AG20443 (cell line): Measurements from ENCODE around the gene DNAH2.
A peak's percentile ranks its signal among the peaks of the same experiment; 100 is the strongest.

ENCODE experiments used
- DNase-seq: peaks from one replicate; pipeline ENCODE4 v3.0.0; 2012; ENCODE audit warnings: low spot score, mixed read lengths

DNAH2 gene

DNA sequence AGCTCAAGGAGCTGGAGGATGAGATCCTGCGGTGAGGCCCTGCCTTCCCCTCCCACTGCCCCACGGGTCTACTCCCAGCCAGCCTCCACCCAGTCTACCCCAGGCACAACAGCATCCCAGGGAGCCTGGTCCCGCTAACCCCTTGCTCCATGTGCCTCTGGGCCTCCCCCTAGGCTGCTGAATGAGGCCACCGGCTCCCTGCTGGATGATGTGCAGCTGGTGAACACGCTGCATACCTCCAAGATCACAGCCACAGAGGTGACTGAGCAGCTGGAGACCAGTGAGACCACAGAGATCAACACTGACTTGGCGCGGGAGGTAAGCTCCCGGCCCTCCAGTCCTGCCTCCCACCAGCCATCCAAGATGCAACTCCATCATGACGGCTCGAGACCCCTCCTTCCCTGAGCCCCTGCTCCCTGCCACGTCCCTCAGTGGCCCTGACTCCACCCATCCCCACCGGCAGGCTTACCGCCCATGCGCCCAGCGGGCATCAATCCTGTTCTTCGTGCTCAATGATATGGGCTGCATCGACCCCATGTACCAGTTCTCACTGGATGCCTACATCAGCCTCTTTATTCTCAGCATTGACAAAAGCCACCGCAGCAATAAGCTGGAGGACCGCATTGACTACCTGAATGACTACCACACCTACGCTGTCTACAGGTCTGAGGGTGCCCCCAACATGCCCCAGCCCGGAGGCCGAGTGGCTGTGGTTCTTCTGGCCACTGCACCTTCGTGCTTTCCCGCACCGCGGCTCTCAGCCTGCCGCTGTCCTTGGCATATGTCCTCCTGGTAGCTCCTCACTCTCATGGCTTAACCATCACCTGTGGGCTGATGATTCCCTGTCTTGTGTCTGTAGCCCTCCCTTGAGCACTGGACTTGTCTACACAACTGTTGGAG lies 101.5 kb downstream of the DNAH2 start:
- no peak for DNase-seq

DNA sequence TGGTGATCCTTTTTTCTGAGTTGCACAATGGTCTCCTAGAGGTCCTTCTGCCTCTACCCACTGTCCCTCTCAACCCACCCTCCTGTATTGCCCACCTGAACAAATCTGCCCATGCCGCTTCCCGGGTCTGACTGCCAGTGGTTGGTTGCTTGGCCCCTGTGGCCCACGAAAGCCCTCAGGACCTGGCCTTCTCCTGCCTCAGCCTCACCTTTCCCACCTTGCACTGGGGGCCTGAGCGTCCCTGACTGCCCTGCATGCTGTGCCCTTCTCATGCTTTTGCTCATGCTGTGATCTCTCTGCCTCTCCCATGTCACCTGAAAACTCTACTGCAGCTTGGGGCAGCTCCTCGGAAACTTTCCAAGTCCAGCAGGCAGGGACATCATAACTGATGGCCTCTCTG lies 102.7 kb downstream of the DNAH2 start:
- no peak for DNase-seq

DNA sequence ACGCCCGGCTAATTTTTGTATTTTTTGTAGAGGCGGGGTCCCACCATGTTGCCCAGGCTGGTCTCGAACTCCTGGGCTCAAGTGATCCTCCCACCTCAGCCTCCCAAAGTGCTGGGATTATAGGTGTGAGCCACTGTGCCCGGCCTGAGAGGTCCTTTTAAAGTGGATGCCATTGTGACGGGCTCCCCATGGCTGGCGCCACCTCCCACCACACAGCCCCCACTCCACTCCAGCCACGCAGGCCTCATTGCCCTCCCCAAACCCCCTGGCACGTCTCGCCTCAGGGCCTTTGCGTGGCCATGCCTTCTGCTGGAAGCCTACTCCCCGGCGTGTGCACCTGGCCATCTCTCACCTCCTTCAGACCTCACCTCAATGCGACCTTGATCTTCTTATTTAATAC lies 104.6 kb downstream of the DNAH2 start:
- DNase-seq, result no peak

DNA sequence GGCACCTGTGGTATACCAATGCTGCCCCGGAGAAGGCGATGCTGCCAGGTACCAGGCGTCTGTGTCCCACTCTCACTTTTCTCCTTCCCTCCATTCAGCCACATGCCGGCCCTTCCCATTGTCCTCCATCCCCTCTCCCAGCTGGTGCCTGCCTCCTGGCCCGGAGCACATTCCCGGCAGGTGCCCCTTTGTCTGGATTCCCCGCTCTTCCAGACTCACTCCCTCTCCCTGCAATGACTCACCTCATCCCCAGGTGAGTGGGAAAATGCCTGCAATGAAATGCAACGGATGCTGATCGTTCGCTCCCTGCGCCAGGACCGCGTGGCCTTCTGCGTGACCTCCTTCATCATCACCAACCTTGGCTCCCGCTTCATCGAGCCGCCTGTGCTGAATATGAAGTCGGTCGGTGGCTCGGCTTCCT lies 106.0 kb downstream of the DNAH2 start:
- DNase-seq, result no peak

DNA sequence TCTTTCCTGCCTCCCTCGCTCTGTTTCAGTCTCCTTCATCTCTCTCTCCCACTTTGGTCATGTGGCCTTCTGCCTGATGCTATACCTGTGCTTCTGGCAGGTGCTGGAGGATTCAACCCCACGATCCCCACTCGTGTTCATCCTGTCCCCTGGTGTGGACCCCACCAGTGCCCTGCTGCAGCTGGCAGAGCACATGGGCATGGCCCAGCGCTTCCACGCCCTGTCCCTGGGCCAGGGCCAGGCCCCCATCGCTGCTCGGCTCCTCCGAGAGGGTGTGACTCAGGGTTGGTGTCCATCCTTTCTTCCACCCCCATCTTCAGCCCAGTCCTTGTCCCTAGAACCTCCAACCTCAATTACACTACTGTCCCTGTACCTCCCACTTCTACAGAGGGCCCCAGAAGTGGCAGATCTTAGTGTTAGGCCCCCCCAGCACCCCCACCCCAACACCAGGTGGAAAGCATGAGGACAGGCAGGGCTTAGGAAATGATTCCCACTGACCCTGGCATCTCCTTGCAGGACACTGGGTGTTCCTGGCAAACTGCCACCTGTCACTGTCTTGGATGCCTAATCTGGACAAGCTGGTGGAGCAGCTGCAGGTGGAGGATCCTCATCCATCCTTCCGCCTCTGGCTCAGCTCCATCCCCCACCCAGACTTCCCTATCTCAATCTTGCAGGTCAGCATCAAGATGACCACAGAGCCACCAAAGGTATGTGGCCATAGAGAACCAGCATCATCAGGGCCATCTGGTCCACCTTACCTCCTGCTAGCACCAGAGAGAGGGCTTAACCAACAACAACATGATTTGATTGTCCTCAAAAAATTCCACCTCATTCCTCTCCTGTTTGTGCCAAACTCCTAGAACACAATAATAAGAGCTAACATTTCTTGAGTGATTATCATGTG lies 106.7 kb downstream of the DNAH2 start:
- DNase-seq, result no peak

DNA sequence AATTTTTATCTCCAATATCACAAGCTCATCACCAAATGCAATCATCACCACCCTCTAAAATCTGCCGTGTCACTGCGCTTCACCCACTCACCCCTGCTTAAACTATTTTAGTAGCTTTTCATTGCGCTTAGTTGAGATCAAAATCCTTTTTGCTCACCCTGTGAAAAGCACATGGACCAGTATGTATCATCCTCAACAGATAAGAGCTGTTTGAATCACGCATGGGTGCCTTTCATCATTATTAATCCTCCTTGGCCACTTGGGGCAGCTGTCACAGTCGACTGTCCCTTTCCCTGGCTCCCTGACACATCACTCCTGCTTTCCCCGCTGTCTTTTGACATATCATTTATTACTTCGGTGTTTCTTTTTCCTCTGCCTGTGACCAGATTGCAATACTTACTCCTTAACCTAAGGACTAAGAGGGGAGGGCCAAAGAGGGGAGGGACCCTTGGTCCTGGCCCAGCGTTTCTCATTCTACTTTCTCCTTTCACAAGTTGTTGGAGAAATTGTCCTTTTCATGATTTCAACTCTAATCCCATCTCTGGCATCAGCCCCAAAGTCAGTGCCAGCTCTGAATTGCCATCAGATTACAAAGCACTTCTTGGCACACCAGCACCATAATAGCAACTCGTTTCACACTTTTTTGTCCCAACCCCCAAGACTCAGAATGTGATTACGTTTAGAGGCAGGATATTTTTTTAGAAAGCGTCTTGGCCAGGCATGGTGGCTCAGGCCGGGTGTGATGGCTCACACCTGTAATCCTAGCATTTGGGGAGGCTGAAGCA lies 107.9 kb downstream of the DNAH2 start:
- no peak for DNase-seq

DNA sequence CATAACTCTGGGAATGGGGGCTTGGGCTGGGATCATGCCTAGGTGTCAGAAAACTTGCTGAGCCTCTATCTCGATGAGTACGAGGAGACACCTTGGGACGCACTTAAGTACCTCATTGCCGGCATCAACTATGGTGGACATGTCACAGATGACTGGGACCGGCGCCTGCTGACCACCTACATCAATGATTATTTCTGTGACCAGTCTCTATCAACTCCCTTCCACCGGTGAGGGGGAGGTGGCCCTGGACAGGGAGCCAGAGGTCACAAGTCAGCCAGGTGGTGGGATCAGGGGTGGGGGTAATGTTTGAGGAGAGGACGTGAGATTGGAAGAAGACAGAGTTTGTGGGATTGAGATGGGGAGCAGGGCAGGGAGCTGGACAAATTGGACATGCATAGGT lies 113.1 kb downstream of the DNAH2 start:
- DNase-seq, result no peak

DNA sequence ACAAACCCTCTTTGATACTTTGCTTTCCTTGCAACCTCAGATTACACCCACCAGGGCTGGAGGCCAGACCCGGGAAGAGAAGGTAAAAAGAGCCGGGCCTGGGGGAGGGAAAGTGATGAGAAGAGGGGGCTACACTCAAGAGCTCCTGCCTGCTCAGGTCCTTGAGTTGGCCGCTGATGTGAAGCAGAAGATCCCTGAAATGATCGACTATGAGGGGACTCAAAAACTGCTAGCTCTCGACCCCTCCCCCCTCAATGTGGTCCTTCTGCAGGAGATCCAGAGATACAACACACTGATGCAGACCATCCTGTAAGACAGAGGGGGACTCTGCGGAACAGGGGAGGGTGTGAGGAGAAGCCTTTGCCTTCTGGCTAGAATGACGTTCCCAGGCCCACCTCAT lies 113.7 kb downstream of the DNAH2 start:
- DNase-seq, result no peak

DNA sequence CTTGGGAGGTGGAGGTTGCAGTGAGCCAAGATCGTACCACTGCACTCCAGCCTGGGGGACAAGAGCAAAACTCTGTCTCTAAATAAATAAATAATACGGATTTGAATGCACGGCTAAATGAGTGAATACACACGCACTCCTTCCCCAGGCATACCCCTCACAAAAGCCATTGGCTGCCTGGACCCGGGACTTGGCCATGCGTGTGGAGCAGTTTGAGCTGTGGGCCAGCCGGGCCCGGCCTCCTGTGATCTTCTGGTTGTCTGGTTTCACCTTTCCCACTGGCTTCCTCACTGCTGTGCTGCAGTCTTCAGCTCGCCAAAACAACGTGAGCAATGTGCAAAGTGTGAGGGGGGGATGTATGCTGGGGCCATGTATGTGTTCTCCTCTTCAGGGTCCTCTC lies 114.9 kb downstream of the DNAH2 start:
- DNase-seq, result no peak

DNA sequence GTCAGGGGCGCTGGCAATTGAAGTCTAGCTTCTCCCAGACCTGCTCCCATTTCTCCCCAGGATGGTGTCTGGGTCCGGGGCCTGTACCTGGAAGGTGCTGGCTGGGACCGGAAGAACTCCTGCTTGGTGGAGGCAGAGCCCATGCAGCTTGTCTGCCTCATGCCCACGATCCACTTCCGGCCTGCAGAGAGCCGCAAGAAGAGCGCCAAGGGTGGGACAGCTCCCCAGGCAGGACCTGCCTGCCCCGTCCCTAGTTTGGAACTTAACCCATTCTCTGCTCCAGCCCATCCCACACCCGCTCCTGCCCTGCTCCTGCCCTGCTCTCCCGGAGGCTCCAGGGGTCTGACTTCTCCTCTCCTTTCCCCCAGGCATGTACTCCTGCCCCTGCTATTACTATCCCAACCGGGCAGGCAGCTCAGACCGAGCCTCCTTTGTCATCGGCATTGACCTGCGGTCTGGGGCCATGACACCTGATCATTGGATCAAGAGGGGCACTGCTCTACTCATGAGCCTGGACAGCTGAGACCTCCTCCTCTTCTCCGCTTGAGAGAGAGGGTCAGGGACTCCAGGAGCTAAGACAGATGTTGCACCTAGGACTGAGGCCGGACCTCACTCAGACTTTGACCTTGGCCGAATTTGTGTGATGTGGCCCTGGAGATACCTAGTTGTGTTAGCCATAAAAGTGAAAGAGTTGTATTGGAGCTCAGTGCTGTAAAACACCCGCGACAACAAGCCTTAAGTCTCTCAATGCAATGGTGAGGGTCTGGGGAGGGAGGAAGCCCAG lies 115.7 kb downstream of the DNAH2 start:
- no peak for DNase-seq

DNA sequence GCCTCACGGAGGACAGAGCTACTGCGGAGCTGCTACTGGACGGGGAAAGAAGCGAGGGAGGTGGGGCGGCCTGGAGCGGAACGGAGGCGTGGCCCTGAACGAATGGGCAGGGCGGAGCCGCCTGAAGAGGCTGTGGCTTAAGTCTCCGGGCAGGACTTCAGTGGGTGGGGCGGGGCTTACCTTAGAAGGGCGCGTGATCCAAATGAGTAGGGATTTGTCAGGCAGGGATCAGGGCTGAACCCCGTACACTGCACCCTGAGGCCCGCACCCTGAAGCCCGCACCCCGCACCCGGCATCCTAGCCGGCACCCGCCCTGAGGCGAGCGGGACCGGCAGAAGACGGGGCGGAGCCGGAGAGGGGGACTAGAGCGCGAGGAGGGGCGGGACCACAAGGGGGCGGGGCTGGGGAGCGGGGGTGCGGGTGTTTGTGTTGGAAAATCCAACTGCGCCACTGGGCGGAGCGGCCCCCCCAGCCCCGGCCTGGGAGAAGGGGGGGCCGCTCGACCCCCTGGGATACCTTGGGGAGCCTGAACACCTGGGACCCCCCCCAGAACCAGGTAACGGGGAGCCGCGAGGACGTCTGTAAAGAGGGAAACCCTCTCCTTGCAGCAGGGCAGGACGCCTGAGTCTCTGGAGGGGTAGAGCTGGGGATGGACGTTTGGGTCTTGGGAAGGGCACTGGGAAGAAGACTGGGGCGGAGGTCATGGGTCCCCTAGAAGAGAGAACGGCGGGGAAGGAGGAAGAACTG lies 116.4 kb downstream of the DNAH2 start, which contains the start of gene KDM6B:
TSS of gene KDM6B (plus strand) at position 423 of the 747 bp plus-strand sequence. CDS start 11,338 bp downstream, outside the sequence.
- peak; percentile 96 for DNase-seq

DNA sequence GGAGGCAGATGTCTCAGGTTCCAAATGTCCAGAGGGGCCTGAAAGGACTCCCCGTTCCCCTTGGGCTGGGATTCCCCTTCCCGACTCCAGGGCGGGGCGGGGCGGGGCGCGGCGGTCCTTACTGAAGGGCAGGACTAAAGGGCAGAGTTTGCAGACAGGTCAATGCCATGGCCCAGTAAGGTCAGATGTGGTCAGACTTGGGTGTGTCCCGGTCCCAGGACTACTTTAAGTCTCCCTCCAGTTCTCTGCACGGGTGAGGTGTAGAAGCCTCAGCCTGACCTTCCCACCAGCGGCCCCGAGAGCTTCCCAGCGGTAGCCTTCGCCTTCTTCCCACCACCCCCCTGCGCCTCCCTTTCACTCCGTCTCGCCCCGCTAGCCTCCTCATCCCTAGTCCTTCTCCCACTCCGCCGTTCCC lies 117.0 kb downstream of the DNAH2 start:
- DNase-seq, result no peak

DNA sequence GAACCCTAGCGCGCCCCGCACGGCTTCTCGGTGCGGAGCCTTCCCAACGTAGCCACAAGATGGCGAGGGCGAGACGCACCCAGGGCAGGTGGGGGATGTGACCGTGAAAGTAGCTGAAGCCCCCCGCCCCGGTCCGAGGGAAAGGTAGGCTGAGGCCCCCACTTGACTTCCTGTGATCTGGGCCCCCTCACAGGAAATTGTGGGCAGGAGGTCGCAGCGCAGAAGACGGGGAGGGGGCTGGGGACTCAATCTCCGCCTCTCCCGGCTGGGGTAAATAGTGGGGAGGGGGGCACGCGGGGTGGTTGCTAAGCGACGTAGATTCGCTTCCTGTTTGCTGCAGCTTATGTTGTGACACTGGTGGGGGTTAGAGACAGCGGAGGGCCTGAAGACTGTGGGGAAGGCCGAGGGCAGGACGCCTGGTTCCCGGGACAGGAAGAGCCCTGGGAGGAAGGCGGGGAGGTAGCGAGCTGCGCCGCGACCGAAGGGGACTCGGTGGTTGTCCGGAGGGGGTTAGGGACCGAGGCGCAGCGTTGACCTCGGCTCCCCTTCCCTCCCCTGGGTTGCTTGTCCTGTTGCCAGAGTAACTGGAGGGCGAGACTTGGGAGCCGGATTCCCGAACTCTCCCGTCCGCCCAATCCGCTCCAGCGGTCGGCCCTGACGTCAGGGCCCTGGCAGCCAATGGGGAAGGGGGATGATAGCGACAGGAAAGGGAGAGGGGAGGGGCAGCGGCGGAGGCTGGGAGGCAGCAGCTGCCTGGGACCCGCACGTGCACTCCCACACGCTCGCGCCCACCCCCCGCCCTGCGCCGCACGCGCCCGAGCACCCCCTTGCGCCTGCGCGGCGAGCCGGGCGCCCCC lies 117.6 kb downstream of the DNAH2 start:
- DNase-seq, result peak; percentile 95

DNA sequence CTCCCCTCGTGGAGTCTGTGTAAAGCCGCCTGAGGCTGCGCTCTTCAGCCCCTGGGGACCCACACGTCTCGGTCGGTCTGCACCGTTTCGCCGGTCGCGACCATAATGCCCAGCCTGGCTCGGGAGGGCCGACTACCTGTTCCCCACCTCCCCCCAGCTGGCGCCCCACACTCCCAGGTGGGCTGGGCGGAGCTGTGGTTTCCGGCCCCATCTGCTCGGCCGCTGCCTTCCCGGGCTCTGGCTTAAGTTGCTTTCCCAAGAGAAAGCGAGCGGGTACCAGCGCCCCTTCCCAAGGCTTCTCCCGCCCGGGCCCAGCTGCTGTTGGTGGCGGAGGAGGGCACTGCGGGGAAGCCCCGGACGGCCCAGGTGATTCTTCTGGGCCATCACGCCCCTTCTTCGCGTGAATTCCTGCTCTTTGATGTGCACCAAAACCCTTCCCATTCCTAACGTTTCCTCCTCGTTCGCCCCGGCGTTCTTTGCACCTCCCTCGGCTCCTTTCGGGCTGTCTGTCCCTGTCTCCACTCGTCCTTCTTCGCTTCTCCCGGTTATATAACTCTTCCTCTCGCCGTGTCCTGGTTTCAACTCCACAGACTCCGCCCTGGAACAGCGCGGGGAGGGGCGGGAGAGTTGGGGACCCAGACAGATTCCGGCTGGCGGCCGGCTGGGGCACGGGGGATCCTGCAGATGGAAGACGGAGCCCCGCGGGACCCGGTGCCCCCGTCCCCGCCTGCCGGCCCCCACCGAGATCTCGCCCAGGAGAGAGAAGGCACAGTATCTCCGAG lies 118.5 kb downstream of the DNAH2 start:
- DNase-seq, result no peak

DNA sequence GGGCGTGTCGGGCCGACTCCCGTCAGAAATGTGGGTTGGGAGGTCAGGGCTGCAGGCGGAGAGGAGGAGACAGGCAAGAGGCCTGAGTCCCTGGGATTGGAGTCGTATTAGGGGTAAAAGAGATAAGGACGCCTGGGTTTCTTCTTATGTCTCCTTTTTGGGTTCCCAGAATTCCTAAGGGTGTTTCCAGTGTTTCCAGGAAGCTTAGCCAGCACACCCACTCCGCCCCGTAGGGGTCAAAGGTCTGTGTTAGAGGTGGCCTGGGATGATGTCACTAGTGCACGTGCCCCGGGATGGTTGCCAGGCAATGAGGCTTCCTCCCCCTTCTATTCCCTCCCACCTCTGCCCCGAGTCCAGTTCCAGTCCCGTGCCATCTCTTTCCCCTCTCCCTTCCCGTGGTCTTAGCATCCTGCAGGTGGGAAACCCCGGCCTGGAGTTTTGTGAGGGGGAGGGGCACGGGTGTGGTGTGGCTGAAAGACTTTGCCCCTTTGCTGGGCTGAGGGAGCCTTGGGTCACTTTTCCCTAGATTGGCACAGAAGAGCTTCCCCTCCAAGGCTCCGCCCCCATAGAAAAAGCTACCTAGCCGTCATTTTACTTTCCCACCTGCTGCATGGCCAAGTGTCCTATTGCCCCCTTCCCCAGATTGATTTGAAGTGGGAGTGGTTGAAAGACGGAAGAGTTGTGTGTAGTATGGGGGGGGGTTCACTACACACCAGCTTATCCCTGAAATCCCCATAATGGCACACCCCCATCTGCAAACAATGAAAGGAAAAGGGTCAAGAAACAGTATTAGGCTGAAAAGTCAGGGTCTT lies 119.3 kb downstream of the DNAH2 start:
- peak; percentile 57 for DNase-seq

DNA sequence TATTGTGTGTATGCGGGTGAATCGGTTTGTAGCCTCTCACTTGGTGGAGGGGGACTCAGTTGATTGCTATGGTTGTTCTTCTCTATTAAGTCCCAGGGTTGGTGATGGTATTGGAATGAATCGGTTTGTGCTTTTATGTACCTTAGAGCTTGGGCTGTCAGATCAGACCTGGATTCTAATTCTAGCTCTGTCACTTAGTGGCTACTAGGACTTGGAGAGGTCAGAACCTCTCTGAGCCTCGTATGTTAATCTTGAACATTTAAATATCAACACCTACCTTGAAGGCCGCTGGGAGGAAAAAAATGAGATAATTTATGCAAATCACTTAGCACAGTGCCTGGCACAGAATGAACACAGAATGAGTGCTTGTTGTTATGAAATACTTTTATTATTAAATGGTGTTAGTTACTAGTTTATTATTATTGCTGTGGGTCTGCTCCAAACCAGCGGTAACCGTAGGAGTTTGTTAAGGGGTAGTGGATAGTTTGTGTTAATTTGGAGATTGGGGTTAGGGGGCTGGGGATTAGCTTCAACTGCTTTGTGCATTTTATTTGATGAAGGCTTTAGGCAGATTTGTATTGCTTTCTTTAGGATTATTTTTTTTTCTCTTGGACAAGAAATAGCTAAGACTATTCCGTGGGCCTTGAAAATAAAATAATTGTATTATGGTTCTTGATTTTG lies 120.0 kb downstream of the DNAH2 start:
- no peak for DNase-seq
